Ishikawa (cell line): ENCODE measurements around the gene ATG16L1.

Source experiments
- CEBPB ChIP-seq: IDR thresholded peaks from 2 replicates; pipeline ENCODE4 v1.6.1; 2012
- CREB1 ChIP-seq: IDR thresholded peaks from 2 replicates; pipeline ENCODE4 v1.6.1; 2012; ENCODE audit warnings: low read depth
- EGR1 ChIP-seq: IDR thresholded peaks from 2 replicates; pipeline ENCODE4 v1.6.1; 2012
- EP300 ChIP-seq: IDR thresholded peaks from 2 replicates; pipeline ENCODE4 v1.6.1; 2012; ENCODE audit warnings: borderline replicate concordance
- RAD21 ChIP-seq: IDR thresholded peaks from 2 replicates; pipeline ENCODE4 v1.6.1; 2012; ENCODE audit warnings: low read depth
- REST ChIP-seq: IDR thresholded peaks from 2 replicates; pipeline ENCODE4 v1.6.1; 2012; ENCODE audit warnings: low read depth, mild to moderate bottlenecking
- TAF1 ChIP-seq: IDR thresholded peaks from 2 replicates; pipeline ENCODE4 v1.6.1; 2012; ENCODE audit warnings: low read depth, mild to moderate bottlenecking
- TCF12 ChIP-seq: IDR thresholded peaks from 2 replicates; pipeline ENCODE4 v1.6.1; 2012; ENCODE audit warnings: low read depth
- TEAD4 ChIP-seq: IDR thresholded peaks from 2 replicates; pipeline ENCODE4 v1.6.1; 2012
- YY1 ChIP-seq: IDR thresholded peaks from 2 replicates; pipeline ENCODE4 v1.6.1; 2012; ENCODE audit warnings: low read depth

- no peak for TF ChIP-seq REST
- no peak for TF ChIP-seq CREB1
- no peak for TF ChIP-seq TAF1
- TF ChIP-seq YY1, result no peak
- no peak for TF ChIP-seq EGR1
- TF ChIP-seq CEBPB, result no peak
- TF ChIP-seq EP300, result no peak
- no peak for TF ChIP-seq TCF12
- TF ChIP-seq TEAD4, result no peak
- no peak for TF ChIP-seq RAD21
Observed at GRCh38 chr2:233336541-233336940, 85.1 kb downstream of the ATG16L1 start.
